GM19035 (cell line): ENCODE measurements around the gene MGST3.
"Not testable (repeated sequence)": the region's sequence is repeated elsewhere in the genome, so short reads cannot be mapped to it uniquely, and the experiment has no call there.

Source experiments
- ATAC-seq: cut with Tn5 transposase; IDR thresholded peaks from one replicate; pipeline ENCODE4 v1.9.1; 2021; ENCODE audit not compliant: unreplicated experiment

The MGST3 gene

GRCh38 chr1:165695031-165695430, 64.0 kb downstream of the MGST3 start:
- no peak for ATAC-seq

GRCh38 chr1:165696625-165697100, 65.6 kb downstream of the MGST3 start:
- no peak for ATAC-seq

- ATAC-seq: no peak
Observed at GRCh38 chr1:165697491-165697880, 66.5 kb downstream of the MGST3 start.

- ATAC-seq: peak; percentile 92
Observed at GRCh38 chr1:165697881-165698760, 67.1 kb downstream of the MGST3 start, which contains the start of gene ALDH9A1. Gene ALDH9A1, minus strand, starts transcription at chr1:165698562. Its CDS starts 4 bp downstream, at chr1:165698558.

- ATAC-seq: no peak
Observed at GRCh38 chr1:165698761-165699052, 67.7 kb downstream of the MGST3 start.

- ATAC-seq: no peak
Observed at GRCh38 chr1:165699577-165699976, 68.5 kb downstream of the MGST3 start.

GRCh38 chr1:165701922-165702321, 70.9 kb downstream of the MGST3 start:
- ATAC-seq: not testable (repeated sequence)

- no peak for ATAC-seq
Observed at GRCh38 chr1:165703648-165704047, 72.6 kb downstream of the MGST3 start.
